ENCODE measurements around the gene CAPZA1.
"Not testable (repeated sequence)": the region's sequence is repeated elsewhere in the genome, so short reads cannot be mapped to it uniquely, and the experiment has no call there.

CAPZA1 gene

DNA sequence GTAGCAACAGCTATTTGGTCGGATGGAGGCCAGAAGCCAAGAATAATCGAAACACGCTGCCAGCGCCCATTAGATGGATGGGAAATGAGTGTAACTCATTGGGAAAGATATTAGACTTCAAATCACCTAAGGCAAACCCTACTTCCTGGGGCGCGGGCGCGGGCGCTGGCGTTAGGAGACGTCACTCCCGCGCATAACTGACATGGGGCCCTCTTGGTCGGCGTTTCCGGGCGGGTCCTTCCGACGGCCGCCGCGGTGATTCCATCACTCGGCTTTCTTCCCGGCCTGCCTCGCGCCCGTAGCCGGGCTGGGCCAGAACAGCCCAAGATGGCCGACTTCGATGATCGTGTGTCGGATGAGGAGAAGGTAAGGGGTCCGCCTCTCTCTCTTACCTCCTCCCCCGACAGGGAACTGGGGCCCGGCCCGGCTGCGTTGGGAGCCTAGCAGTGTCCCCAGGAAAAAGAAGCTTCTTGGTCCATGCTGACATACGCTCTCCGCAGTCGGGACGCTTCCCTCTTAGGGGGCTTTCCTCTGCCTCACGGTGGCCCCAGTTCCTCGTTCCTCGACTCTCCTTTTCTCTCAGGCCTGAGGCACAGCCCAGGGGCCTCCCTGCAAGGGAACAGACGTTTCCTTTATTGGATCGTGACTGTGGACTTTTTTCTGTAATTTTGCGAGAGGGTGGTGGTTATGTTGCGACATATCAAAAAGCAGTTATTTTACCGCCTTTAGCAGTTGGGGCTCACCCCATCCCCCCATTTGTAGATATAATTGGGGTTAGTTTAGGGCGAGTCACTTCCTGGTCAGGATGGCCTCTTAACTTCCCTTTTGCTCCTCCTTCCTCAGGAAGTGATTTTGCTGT, at the start of gene CAPZA1:
Gene CAPZA1 (plus strand): TSS at position 315 of the 859 bp plus-strand sequence. CDS start 13 bp downstream, at position 328.
- DNase-seq: peak; percentile 88

DNA sequence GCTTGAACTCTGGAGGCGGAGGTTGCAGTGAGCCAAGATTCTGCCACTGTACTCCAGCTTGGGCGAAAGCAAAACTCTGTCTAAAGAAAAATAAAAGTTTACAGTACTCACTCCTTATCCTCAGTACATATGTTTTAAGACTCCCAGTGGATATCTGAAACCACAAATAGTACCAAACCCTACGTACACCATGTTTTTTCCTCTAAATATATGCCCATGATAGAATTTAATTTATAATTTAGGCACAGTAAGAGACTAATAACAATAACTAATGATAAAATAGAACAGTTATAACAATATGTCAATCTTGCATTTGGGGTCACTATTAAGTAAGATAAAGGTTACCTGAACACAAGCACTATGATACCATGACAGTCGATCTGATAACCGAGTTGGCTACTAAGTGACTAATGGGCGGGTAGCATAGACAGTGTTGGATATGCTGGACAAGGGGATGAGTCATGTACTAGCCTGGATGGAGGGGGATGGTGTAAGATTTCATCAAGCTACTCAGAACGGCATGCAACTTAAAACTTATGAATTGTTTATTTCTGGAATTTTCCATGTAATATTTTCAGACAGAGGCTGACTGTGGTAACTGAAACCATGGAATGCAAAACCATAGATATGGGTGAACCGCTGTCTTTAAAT, 44.4 kb upstream of the CAPZA1 start:
- DNase-seq: no peak

DNA sequence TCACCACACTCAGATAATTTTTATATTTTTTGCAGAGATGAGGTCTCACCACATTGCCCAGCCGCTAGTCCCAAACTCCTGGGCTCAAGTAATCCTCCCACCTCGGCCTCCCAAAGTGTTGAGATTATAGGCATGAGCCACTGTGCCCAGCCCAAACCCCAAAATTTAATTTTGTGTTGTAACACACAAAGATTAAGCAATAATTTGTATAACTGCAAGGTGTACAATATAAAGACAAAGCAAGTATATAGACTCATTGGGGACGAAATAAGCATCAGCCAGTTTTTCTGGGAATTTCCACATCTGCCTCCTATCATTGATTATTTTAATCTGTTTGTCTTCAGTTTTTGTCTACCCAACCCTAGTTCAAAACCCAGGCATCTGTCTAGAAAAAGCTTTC, 43.4 kb upstream of the CAPZA1 start:
- DNase-seq: no peak

DNA sequence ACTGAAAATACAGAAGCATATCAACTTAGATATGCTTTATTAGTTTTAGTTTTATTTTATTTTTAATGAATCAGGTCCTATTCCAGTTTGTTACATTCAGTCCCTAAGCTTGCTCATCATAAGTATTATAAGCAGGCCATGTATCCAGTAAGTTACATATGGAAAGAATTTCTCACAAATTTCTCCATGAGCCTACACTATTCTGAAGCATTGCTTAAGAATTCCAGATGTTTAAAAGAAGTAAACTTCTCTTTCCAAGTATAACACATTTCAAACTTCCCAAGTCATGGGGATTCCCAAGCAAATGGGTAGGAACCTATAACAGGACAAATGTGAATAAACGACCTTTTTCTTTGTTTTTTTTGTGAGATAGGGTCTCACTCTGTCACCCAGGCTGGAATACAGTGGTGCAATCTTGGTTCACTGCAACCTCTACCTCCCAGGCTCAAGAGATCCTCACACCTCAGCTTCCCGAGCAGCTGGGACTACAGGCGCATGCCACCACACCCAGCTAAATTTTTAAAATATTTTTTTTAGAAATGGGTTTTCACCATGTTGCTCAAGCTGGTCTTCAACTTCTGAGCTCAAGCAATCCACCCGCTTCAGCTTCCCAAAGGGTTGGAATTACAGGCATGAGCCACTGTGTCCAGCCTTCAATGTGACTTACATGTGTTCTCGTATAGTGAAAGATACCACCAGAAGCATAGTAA, 39.7 kb upstream of the CAPZA1 start:
- DNase-seq: no peak

DNA sequence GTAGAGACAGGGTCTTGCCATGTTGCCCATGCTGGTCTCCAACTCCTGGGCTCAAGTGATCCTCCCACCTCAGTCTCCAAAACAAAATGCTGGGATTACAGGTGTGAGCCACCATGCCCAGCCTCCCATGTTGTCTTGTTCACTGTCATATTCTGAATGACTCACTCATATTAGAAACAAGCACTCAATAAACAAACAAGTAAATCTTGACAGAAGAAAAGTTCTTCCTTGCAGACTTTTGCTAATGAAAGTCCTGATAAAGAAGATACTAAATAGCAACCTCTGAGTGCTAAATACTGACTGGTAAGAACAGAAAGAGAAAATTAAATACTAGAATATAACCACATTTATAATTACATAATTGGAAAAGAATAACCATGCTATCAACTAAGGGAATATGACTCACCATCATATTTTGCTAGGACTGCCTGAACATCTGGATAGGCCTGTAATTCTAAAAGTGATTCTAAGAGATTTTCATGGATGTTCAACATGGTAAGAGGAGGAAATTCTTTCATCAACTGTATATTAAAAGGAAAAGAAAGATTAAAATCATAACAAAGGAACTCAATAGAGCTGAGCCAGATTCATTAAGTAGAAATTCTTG, 37.9 kb upstream of the CAPZA1 start:
- no peak for DNase-seq

DNA sequence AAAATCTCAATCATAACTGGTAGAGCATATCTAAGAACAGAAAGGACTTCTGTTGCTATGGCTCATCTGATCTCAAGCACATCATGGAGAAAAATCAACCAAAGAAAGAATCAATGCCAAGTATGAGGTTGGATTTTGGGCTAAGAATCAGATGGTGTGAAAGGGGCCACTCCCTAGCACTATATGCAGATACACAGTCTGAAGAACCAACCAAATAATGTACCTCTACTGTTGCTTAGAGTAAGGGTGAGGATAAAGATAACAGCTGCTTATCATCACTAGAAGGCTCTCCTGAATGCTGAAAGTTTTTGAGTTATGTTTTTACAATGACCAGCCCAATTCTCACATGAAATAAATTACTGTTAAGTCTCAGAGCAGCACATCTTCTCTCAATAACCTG, 36.3 kb upstream of the CAPZA1 start:
- no peak for DNase-seq

DNA sequence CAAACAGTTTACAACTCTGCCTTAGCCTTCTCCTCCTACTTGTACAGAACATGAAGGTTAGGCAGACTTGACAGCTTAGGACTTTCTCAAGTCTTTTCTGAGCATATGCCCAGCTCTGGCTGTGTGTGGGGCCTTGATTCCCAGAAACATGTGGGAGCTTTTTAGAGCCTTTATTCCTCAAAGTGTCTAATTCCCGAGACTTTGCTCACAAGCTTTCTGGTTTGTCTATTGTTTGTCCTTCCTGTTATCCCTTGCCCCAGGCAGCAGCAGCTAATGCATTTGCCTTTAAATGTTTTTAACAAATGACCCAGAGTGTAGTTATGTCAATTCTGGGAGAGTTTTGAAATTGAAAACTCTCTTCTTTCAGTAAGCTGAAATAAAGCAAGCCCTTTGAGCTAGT, 29.9 kb upstream of the CAPZA1 start:
- DNase-seq: no peak

DNA sequence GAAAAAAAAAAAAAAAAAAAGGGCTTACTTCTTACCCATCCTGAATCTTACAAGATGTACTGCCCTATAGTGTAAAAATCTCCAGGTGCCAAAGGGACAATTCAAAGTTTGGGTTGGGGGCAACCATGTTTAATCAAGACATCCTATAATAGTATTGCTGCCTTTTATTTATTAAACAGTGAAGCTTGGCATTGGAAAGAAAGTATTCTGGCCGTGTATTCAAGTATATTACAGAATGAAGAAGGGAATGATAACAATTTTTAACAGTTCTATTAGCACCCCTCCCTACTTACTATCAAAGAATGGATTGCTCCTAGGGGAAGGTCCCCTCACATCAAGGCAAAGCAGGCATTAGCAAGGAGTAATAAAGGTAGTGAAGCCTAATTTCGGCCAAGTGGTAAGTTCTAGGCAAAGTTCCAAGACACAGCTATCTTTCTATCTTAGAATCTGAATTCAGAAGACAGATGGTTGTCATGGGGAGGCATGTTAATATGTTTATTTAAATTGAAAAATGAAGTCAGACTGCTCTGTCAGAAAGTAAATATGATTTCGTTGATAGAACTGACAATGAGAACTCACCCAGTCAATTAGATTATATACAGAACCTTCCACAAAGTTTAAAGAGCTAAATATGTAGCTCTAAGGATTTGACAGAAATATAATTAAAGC, 25.3 kb upstream of the CAPZA1 start:
- no peak for DNase-seq

DNA sequence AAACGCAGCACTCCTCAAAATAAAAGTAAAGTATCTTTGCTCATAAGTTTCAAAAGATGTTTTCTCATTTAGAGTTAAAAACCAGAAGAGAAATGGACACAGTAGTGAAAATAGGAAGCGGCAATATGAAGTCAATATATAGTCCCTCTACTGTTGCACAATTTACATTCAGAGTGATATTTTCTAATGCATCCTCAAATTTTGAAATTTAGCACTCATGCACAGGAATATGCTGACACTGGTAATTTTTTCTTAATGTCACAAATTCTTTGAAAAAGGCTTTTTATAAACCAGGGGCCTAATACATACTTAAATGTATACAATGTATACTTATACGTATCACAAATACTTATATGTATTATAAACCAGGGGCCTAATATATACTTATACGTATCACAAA, 20.2 kb upstream of the CAPZA1 start:
- no peak for DNase-seq

DNA sequence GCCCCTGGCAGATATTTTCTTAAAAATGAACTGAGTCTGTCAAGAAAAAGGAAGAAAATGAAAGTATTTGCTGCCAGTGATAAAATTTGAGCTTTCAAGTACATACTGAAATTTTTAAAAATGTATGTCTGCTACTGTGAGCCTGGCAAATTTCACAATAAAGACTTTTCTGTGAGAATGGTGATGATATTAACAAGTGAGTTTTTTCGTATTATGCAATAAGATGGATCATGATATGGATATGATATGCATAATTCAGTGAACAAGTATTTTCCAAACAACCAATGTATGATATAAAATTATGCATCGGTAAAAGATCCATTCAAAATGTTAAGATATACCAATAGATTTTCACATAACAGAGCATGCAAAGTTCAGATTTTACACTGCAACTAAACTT, 16.6 kb upstream of the CAPZA1 start:
- DNase-seq: no peak

DNA sequence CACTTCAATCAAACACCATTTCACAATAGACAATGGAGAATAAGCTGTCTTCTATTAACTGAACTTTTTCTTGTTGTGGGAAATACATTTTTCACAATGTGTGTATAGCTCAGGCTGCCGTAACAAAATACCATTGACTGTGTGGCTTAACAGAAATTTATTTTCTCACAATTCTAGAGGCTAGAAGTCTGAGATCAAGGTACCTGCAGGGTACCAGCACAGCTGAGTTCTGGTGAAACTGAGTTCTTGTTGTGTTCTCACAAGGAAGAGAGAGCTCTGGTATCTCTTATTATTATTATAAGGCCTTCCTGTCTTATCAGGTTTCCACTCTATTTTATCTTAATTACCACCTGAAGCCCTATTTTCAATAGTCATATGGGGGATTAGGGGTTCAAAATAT, 16.1 kb upstream of the CAPZA1 start:
- DNase-seq: no peak

DNA sequence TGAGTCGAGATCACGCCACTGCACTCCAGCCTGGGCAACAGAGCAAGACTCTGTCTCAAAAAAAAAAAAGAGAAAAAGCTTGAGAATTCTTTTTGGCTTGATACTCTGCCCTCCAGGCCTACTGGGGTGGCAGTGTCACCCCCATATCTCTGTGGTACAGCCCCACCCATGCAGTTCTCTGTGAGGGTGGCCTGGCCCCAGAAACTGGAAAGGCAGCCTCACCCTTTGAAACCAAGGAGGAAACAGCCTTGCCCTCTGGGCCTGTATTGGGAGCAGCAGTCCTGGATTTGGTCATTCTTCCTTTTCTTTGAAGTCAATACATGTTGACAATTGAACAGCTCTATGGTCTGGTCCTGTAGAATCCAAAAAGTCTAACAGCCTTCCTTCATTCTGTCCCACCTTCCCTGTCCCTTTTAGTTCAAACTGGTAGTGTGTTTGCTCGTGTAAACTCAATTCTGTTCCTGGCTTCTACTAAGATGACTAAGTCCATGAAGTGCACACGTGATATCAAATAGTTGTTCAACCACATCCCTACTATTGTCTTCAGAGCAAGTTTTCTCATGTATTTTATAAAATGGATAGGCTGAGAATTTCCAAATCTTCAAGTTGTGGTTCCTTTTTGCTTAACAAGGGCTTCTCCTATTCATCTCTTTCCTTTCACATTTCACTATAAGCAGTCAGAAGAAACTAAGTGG, 13.9 kb upstream of the CAPZA1 start:
- DNase-seq: no peak

DNA sequence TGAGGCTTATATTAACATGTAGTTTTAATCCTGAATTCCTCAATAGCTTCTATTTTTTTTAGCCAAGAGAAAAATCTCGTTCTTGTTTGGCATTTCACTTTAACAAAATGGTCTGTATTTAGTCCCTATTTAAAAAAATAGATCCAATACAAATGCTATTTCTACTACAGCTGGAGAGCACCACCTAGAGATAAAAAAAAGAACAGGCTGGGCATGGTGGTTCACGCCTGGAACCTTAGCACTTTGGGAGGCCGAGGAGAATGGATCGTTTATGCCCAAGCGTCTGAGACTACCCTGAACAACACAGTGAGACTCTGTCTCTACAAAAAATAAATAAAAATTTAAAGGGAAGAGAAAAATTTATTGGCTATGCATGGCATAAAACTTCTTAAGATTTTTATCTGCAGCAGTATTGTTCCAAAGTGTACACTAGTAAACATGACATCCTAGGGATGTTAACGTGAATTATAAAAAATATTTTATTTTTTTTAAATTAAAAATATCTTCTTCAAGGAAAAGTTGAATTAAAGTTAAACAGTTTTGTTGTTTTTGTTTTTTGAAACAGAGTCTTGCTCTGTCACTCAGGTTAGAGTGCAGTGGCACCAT, 5.1 kb upstream of the CAPZA1 start:
- DNase-seq: no peak

DNA sequence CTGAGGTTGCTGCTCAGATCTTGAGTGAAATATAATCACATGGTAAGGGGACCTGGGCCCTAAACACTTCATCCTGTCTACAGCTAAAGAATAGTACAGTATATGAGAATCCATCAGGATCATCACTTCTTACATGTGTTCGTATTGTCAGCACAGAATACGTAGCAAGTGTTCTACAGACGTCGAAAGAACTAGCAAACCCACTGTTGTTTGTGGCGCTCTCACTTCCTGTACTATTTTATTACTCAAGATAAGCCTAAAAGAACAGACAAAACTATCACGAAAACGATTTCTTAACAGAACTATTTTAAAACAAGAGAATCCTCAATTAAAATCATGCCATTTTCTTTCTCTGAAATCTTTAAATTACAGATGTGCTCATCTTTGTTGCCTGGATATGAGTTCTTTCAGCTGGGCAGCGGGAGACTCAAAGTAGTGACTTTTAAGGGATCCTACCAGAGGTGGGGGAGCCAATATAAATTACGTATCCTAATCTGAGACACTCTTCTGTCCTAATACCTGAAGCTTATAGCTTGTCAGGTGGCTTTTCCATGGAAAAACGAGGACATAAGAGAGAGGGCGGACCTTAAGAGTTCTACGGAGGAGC, 1.4 kb upstream of the CAPZA1 start:
- no peak for DNase-seq

DNA sequence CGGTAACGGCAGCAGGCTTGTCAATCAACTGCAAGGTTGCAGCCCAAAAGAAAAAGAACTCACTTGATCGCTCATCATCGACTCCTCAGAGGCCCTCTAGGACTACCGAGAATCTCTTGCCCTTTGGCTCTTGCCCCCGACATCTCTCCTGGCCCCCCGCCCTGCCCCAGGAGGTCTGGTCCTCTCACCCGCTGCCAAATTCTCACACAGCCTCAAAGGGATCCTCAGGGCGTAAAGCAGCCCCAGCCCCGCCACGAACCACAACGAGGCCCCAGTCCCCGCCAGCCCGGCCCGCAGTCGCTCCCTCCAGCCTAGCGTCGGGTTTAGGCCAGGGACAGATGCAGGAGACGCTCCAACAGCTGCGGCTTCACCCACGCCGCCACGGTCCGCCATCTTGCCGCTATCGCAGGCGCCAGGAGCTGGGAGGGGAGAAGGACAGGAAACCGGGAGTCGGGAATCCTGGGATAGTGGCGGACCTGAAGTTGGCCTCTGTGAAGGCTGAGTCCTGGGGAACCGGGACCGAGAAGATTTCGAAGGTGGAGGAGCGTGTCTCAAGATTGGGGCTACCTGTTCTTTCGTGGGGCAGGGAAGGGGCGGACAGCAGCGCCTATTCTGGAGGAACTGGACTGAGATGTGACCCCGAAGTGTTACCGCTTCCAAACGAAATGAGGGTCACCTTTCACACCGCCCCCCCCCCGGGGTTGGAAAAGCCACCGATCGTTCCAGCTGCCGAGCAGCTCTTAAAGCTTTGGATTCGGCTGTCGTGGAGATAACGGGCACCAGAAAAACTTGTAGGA, 713 bp upstream of the CAPZA1 start, which contains the start of gene ST7L:
Gene ST7L (minus strand): TSS at position 421 of the 797 bp plus-strand sequence. CDS start 28 bp downstream, at position 393.
- peak; percentile 48 for DNase-seq

DNA sequence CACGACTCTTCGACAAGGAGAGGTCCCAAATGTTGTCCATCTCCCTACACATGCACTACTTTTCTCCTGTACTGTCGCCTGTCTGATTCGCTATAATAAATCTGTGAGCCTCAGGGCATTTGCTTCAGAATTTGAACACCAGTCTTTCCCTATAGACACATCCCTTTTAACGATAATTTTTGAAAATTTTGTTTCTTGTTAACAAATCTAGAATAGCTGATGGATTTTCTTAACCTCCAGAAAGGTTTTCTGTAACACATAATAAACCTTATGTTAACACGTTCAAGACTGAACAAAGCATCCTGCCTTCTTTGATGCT, 704 bp downstream of the CAPZA1 start:
- DNase-seq: no peak

DNA sequence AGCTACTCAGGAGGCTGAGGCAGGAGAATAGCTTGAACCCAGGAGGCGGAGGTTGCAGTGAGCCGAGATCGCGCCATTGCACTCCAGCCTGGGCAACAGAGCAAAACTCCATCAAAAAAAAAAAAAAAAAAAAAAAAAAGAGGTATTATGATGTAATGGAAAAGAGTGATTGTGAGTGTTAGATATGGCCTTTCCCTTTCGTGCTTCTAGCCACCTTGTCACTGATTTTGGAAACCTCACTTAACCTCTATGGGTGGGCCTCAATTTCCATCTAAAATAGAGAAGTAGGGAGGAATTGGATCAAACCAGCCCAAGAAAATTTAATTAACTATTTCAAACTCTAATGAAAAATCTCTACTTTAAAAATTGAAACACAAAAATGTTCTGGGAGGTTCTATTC, 4.9 kb downstream of the CAPZA1 start:
- not testable (repeated sequence) for DNase-seq

DNA sequence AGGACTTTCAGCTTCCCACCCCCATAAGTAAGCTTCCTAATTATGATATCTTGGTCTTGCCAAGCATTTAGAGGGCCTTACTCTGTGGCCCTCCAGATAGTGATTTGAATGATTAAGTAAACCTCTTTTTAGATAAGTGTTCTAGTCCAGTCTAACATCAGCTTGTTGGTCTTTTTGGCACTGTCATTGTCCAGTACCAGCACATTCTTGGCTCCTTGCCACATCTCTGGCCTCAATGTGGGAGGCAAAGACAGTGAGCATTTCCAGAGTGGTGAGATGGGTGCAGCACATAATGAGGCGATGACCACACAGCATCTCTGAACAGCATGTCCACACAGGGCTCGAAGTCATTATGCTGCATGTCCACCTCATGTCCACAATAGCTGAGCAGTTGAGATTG, 6.1 kb downstream of the CAPZA1 start:
- DNase-seq: no peak

DNA sequence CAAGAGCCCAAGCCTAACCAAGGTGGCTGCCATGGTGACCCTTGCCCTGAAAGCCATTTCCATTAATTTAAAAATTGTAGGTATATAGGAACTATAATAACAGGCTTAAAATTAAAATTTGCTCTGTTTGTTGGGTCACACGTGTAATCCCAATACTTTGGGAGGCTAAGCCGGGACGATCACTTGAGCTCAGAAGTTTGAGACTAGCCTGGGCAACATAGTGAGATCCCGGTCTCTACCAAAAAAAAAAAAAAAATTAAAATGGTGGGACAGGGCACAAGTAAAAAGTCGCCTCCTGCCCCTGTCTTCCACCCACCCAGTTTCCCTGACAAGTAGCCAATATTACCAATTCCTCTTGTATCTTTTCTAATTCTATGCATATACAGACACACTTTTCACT, 6.6 kb downstream of the CAPZA1 start:
- no peak for DNase-seq

DNA sequence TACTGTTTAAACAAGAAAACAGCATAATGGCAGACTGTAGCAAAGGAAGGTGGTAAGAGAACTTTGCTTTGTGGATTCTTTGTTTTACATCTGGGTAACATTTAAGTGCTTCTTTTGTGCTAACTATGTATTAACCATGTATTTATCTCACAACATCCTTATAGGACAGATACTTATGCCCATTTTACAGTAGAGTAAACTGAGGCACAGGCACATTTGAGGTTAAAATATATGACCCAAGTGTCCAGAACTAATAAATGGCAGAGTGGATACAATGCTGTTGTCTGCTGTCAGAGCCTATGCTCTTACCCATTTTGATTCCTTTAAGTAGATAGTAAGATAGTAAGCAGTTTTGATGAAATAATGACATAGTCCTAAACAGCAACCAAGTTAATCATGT, 7.3 kb downstream of the CAPZA1 start:
- no peak for DNase-seq

DNA sequence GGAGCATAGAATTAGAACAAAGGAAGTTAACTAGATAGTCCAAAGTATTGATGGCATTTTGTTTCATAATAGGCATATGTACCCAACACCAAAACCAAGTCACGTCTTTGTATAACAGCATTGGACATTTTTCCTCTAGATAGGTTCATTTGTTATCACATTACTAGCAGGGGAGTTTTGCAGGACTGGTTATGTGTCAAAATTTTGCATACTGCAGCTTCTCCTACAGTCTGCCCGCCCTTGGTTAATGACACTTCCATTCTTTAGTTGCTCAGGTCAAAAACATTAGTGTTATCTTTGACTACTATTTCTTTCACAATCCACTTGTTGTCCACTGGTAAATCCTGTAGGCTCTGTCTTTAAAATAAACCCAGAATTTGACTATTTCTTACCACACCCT, 8.9 kb downstream of the CAPZA1 start:
- no peak for DNase-seq

Data from activated CD4-positive, alpha-beta T cell treated with anti-CD3 and anti-CD28 coated beads for 1 hour (primary cell).